K562 (cell line): ENCODE results near the gene EGLN1. TPM values are rescaled to one million over a fixed set of nuclear protein-coding genes. Genes with fewer than 3 reads are reported as not detected.

Experiments
- ATAC-seq: fragments of 200-7000 bp; cut with Tn5 transposase; 3 replicates; pipeline ENCODE4 v1.9.1; 2020; ENCODE audit warnings: moderate library complexity
- BruUV-seq: library from RNA; stranded (reverse); fragments of 400-500 nt; replicated peaks from 2 replicates; lab custom pipeline; 2021; lab: Mats Ljungman, UMichigan
- CTCF ChIA-PET: fragments of 300-600 bp; formaldehyde crosslinking; extraction: SDS; loops from one replicate; lab custom pipeline; 2021; ENCODE audit warnings: low intra/inter-chr PET ratio; lab: Yijun Ruan, JAX
- POLR2A ChIA-PET: fragments of 300-600, 350-650 bp; sonication (Branson Sonifier 250); formaldehyde crosslinking; extraction: SDS; loops from one replicate; lab custom pipeline; 2021; ENCODE audit warnings: antibody characterized with exemption, inconsistent platforms; lab: Yijun Ruan, JAX
- DNase-seq, 4 experiments: peaks; one replicate each; pipeline versions ENCODE4 v3.0.0 to v3.0.0-alpha.2; 2011 to 2018; ENCODE audit warnings: low spot score in 3 of 4, mixed read lengths in 3 of 4; ENCODE audit errors: extremely low read depth in 1 of 4
- FAIRE-seq: peaks from 2 replicates; lab custom pipeline; 2011; peaks lifted over from hg19 to GRCh38; lab: Jason Lieb, UNC
- H2AFZ ChIP-seq: 2 replicates; pipeline ENCODE4 v1.6.0; 2011; ENCODE audit warnings: low read depth, low read length, control low read depth, inconsistent platforms
- H3K27ac ChIP-seq: fragments of 200-600 bp; 3 replicates; pipeline ENCODE4 v1.8.0; 2011; ENCODE audit warnings: low read depth, mild to moderate bottlenecking, control low read depth, inconsistent platforms, low read length, moderate library complexity, mixed read lengths; ENCODE audit errors: extremely low read depth
- H3K27me3 ChIP-seq, 2 experiments: fragments of 300-600 bp in 1 of 2; 2 replicates in 1 of 2; 3 replicates in 1 of 2; pipeline versions ENCODE4 v1.6.0 to v1.8.0; 2011; ENCODE audit warnings: inconsistent platforms in 2 of 2, low read length in 2 of 2, mild to moderate bottlenecking in 1 of 2, mixed read lengths in 1 of 2, moderate library complexity in 1 of 2; ENCODE audit not compliant: control insufficient read depth in 2 of 2, insufficient read depth in 2 of 2
- H3K36me3 ChIP-seq: fragments of 300-600 bp; 3 replicates; pipeline ENCODE4 v1.8.0; 2011; ENCODE audit warnings: mild to moderate bottlenecking, low read length, inconsistent platforms; ENCODE audit not compliant: control insufficient read depth, insufficient read depth
- H3K4me1 ChIP-seq, 2 experiments: fragments of 200-600 bp in 1 of 2; replicated peaks in 1 of 2; 2 replicates in 1 of 2; 3 replicates in 1 of 2; pipeline versions ENCODE4 v1.5.1 to v1.8.0; 2011; ENCODE audit warnings: inconsistent platforms in 2 of 2, low read length in 2 of 2, mild to moderate bottlenecking in 1 of 2, mixed read lengths in 1 of 2, moderate library complexity in 1 of 2; ENCODE audit not compliant: control insufficient read depth in 2 of 2, insufficient read depth in 2 of 2
- H3K4me2 ChIP-seq: 2 replicates; pipeline ENCODE4 v1.6.1; 2011; ENCODE audit warnings: low read length, control low read depth, inconsistent platforms, mixed read lengths; ENCODE audit not compliant: insufficient read depth
- H3K4me3 ChIP-seq: fragments of 200-600 bp; sonication (generic), shearing (Covaris generic); 2 replicates; pipeline ENCODE4 v1.5.1; 2016; ENCODE audit warnings: control low read depth, inconsistent platforms
- H3K79me2 ChIP-seq: fragments of 200-600 bp; 3 replicates; pipeline ENCODE4 v1.8.0; 2011; ENCODE audit warnings: low read length, inconsistent platforms; ENCODE audit not compliant: control insufficient read depth, insufficient read depth
- H3K9ac ChIP-seq, 2 experiments: 2 replicates each; pipeline versions ENCODE4 v1.6.0 to v1.6.1; 2011; ENCODE audit warnings: low read depth in 2 of 2, low read length in 2 of 2, control low read depth in 1 of 2, inconsistent platforms in 1 of 2, mild to moderate bottlenecking in 1 of 2, mixed read lengths in 1 of 2; ENCODE audit not compliant: insufficient read depth in 1 of 2
- H3K9me1 ChIP-seq: one replicate; pipeline ENCODE4 v1.6.0; 2011; ENCODE audit warnings: inconsistent platforms, mild to moderate bottlenecking, low read length, moderate library complexity; ENCODE audit not compliant: control insufficient read depth, insufficient read depth
- H3K9me3 ChIP-seq: replicated peaks from 2 replicates; pipeline ENCODE4 v1.5.1; 2011; ENCODE audit warnings: low read depth, low read length, inconsistent platforms; ENCODE audit not compliant: control insufficient read depth, insufficient read depth
- H4K20me1 ChIP-seq: replicated peaks from 2 replicates; pipeline ENCODE4 v1.6.1; 2011; ENCODE audit warnings: low read length, inconsistent platforms, mixed read lengths; ENCODE audit not compliant: control insufficient read depth, insufficient read depth
- BMI1 ChIP-seq: fragments of 150-350 bp; IDR thresholded peaks from 2 replicates; pipeline ENCODE4 v1.6.1; 2014; ENCODE audit warnings: low read length
- FOXK1 ChIP-seq: sonication (generic); formaldehyde crosslinking; IDR thresholded peaks from 2 replicates; pipeline ENCODE4 v1.8.0; 2022; ENCODE audit warnings: missing genetic modification reagents, mild to moderate bottlenecking, borderline replicate concordance
- KLF16 ChIP-seq: IDR thresholded peaks from 2 replicates; pipeline ENCODE4 v1.6.1; 2016; ENCODE audit warnings: antibody characterized with exemption
- KLF6 ChIP-seq: fragments of 250-450 bp; sonication (Bioruptor Pico); IDR thresholded peaks from 2 replicates; pipeline ENCODE4 v1.4.0; 2020; ENCODE audit warnings: mild to moderate bottlenecking, moderate library complexity, borderline replicate concordance
- NCOA6 ChIP-seq: fragments of 450-650 bp; IDR thresholded peaks from 2 replicates; pipeline ENCODE4 v1.6.1; 2017; ENCODE audit warnings: mild to moderate bottlenecking
- RAD51 ChIP-seq: fragments of 450-650 bp; IDR thresholded peaks from 2 replicates; pipeline ENCODE4 v1.7.1; 2016; ENCODE audit warnings: low read depth, mild to moderate bottlenecking, borderline replicate concordance
- ZC3H4 ChIP-seq: sonication (generic); formaldehyde crosslinking; IDR thresholded peaks from 2 replicates; pipeline ENCODE4 v1.9.0; 2021; ENCODE audit warnings: missing genetic modification reagents, borderline replicate concordance
- ZNF174 ChIP-seq: fragments of 250-450 bp; sonication (Bioruptor Pico); IDR thresholded peaks from 2 replicates; pipeline ENCODE4 v1.4.0; 2020; ENCODE audit warnings: mild to moderate bottlenecking
- ZNF24 ChIP-seq: fragments of 450-650 bp; IDR thresholded peaks from 2 replicates; pipeline ENCODE4 v1.6.1; 2016
- ZNF408 ChIP-seq: fragments of 250-450 bp; sonication (Bioruptor Pico); IDR thresholded peaks from 2 replicates; pipeline ENCODE4 v1.4.0; 2020; ENCODE audit warnings: low read depth, mild to moderate bottlenecking, moderate library complexity
- ZNF57 ChIP-seq: fragments of 450-650 bp; formaldehyde crosslinking; IDR thresholded peaks from 2 replicates; pipeline ENCODE4 v1.4.0; 2020; ENCODE audit warnings: mild to moderate bottlenecking, moderate library complexity
- WGBS: fragments of 100-300 bp; shearing (Covaris generic); methylation state at CpG from one replicate; pipeline ENCODE4 v1.1.6; 2016; ENCODE audit warnings: low coverage, mixed read lengths; ENCODE audit not compliant: insufficient coverage; ENCODE audit errors: missing lambda C conversion rate; 5-methylcytosine and 5-hydroxymethylcytosine counted together
- in situ Hi-C: fragments of 300-500 bp; cut with MboI; formaldehyde crosslinking; loops from 4 replicates; pipeline ENCODE4 v1.15.0; 2018; ENCODE audit warnings: inconsistent platforms, mixed read lengths
- intact Hi-C: fragments of 100-400 bp; cut with micrococcal nuclease; formaldehyde crosslinking; loops from 2 replicates; pipeline ENCODE4 v1.14.2; 2022
- polyA plus RNA-seq, 8 experiments: library from polyadenylated mRNA; depleted of rRNA in 4 of 8; stranded (reverse) in 5 of 8; unstranded in 3 of 8; fragments of >200 nt; fragmentation: Nextera tagmentation in 2 of 8; fragmentation: Illumina TruSeq in 1 of 8; extraction: Ambion mirVana in 2 of 8; extraction: Trizol in 1 of 8; gene quantifications; 2 replicates each; pipeline versions ENCODE4 v1.2.1 to v1.2.3, GENCODE V29; 2011 to 2014; ENCODE audit warnings: inconsistent platforms in 1 of 8, missing spikeins in 1 of 8
- total RNA-seq, 7 experiments: library from RNA; depleted of rRNA in 6 of 7; stranded (reverse); fragments of >200 nt in 6 of 7; fragmentation: Illumina TruSeq in 2 of 7; extraction: Trizol in 2 of 7; gene quantifications; 2 replicates each; pipeline versions ENCODE4 v1.2.1 to v1.2.3, GENCODE V29; 2011 to 2021; ENCODE audit warnings: low replicate concordance in 1 of 7
- TF ChIP-seq, protein P1 (sequence below): IDR thresholded peaks from 2 replicates; pipeline ENCODE4 v1.6.1; 2011; ENCODE audit not compliant: insufficient read length; ENCODE audit errors: extremely low read depth
- TF ChIP-seq, protein P2 (sequence below): fragments of 450-650 bp; IDR thresholded peaks from 2 replicates; pipeline ENCODE4 v1.7.1; 2018; ENCODE audit warnings: mild to moderate bottlenecking, low read depth; ENCODE audit not compliant: partially characterized antibody
- TF ChIP-seq, protein P3 (sequence below): fragments of 250-450 bp; sonication (Bioruptor Pico); IDR thresholded peaks from 2 replicates; pipeline ENCODE4 v1.8.0; 2022; ENCODE audit warnings: moderate library complexity, mild to moderate bottlenecking, inconsistent platforms

Gene EGLN1
- total and polyA plus RNA-seq, 9 of the 15 experiments (the other 6 are each of a cell fraction or from before 2014, with no cell fraction given), result 5.2 to 54.3 (median 24.6) TPM

DNA sequence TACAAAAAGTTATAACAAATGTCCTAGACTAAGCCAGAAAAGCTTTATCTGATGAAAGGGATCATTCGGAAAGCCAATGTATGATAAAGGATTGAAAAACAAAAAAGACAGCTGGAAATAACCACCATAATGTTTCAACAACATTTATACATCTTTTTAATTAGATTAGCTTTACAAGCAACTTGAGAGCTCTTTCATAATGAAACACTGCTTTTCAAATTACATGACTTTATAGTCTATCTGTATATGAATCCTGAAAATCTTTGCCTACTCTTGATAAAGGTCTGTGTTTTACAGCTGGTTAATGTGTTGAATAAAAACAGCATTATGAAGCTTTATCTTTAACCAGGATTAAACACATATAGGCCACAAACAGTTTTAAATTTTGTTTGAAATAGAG, 58.5 kb downstream of the EGLN1 start:
- H3K9me1 ChIP-seq, result no peaks in the 10 kb centered on the region
- BruUV-seq, result no TSS peak
- H3K36me3 ChIP-seq, result peaks cover 57% of the 10 kb centered on the region
- no peaks in the 10 kb centered on the region for H4K20me1 ChIP-seq
- H2AFZ ChIP-seq, result no peak overlapping the region
- no peaks in the 10 kb centered on the region for H3K79me2 ChIP-seq
- DNase-seq (no peak), ATAC-seq (no peak), FAIRE-seq (no peak)
- POLR2A ChIA-PET, result interaction anchor here (0.6 to 1.5 kb wide), 5 partner anchors 8 to 245 kb away, joined by 3 to 5 read pairs (median 4); partner anchors contain the start of genes EXOC8 and SPRTN
- no peak for TF ChIP-seq ZNF57 (CRISPR knock-in tag)
- no peak for TF ChIP-seq RAD51
- TF ChIP-seq ZNF174 (CRISPR knock-in tag), result no peak
- TF ChIP-seq, protein P1, sequence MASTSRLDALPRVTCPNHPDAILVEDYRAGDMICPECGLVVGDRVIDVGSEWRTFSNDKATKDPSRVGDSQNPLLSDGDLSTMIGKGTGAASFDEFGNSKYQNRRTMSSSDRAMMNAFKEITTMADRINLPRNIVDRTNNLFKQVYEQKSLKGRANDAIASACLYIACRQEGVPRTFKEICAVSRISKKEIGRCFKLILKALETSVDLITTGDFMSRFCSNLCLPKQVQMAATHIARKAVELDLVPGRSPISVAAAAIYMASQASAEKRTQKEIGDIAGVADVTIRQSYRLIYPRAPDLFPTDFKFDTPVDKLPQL, result no peak
- TF ChIP-seq ZC3H4, result no peak
- no peak for TF ChIP-seq KLF6 (CRISPR knock-in tag)
- no peak for TF ChIP-seq ZNF24
- TF ChIP-seq, protein P2, sequence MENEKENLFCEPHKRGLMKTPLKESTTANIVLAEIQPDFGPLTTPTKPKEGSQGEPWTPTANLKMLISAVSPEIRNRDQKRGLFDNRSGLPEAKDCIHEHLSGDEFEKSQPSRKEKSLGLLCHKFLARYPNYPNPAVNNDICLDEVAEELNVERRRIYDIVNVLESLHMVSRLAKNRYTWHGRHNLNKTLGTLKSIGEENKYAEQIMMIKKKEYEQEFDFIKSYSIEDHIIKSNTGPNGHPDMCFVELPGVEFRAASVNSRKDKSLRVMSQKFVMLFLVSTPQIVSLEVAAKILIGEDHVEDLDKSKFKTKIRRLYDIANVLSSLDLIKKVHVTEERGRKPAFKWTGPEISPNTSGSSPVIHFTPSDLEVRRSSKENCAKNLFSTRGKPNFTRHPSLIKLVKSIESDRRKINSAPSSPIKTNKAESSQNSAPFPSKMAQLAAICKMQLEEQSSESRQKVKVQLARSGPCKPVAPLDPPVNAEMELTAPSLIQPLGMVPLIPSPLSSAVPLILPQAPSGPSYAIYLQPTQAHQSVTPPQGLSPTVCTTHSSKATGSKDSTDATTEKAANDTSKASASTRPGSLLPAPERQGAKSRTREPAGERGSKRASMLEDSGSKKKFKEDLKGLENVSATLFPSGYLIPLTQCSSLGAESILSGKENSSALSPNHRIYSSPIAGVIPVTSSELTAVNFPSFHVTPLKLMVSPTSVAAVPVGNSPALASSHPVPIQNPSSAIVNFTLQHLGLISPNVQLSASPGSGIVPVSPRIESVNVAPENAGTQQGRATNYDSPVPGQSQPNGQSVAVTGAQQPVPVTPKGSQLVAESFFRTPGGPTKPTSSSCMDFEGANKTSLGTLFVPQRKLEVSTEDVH, result no peak
- TF ChIP-seq, protein P3, sequence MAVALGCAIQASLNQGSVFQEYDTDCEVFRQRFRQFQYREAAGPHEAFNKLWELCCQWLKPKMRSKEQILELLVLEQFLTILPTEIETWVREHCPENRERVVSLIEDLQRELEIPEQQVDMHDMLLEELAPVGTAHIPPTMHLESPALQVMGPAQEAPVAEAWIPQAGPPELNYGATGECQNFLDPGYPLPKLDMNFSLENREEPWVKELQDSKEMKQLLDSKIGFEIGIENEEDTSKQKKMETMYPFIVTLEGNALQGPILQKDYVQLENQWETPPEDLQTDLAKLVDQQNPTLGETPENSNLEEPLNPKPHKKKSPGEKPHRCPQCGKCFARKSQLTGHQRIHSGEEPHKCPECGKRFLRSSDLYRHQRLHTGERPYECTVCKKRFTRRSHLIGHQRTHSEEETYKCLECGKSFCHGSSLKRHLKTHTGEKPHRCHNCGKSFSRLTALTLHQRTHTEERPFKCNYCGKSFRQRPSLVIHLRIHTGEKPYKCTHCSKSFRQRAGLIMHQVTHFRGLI, result no peak
- no peak for TF ChIP-seq ZNF408
- TF ChIP-seq BMI1, result no peak
- TF ChIP-seq NCOA6, result no peak
- TF ChIP-seq KLF16, result no peak
- TF ChIP-seq FOXK1 (CRISPR knock-in tag), result no peak
- no peaks in the 10 kb centered on the region for H3K27me3 ChIP-seq
- WGBS, result 59% methylated on average over 1 of the region's 1 CpG
- no peaks in the 10 kb centered on the region for H3K9me3 ChIP-seq
- no peak overlapping the region for H3K9ac ChIP-seq
- H3K4me1 ChIP-seq, result no peaks in the 10 kb centered on the region
- intact Hi-C loops, result no loop called here
- H3K27ac ChIP-seq, result no peak overlapping the region
- in situ Hi-C loops, result loop anchor here (5.0 kb wide), 1 partner anchor 239 kb away; no protein-coding TSS in a partner anchor
- CTCF ChIA-PET, result no interaction called here
- H3K4me2 ChIP-seq, result no peak overlapping the region
- no peak overlapping the region for H3K4me3 ChIP-seq
